Right atrium auricular region (tissue), 2 donors: Measurements from ENCODE around the gene ETV5. TPM values are rescaled to one million over a fixed set of nuclear protein-coding genes. Genes with fewer than 3 reads are reported as not detected.

ENCODE experiments used
- DNase-seq: peaks from one replicate; pipeline ENCODE4 v3.0.0-alpha.2; 2019; ENCODE audit warnings: low spot score
- H3K27ac ChIP-seq, 2 donors: fragments of 200-600 bp; sonication (generic); 1 replicate in 1 of 2; 2 replicates in 1 of 2; pipeline ENCODE4 v1.5.1; 2016 to 2019
- H3K27me3 ChIP-seq, 2 donors: fragments of 200-600 bp; sonication (generic); one replicate each; pipeline versions ENCODE4 v1.5.1 to v1.6.0; 2017 to 2019
- H3K36me3 ChIP-seq: fragments of 200-600 bp; sonication (generic); one replicate; pipeline ENCODE4 v1.5.1; 2016
- H3K4me1 ChIP-seq, 2 donors: fragments of 200-600 bp; sonication (generic); one replicate each; pipeline versions ENCODE4 v1.5.1 to v1.6.0; 2017 to 2019
- H3K4me3 ChIP-seq, 2 donors: fragments of 200-600 bp; sonication (generic); 1 replicate in 1 of 2; 2 replicates in 1 of 2; pipeline ENCODE4 v1.5.1; 2017 to 2019; ENCODE audit warnings: mild to moderate bottlenecking in 1 of 2, moderate library complexity in 1 of 2
- H3K9me3 ChIP-seq, 2 donors: fragments of 200-600 bp; sonication (generic); one replicate each; pipeline ENCODE4 v1.5.1; 2019
- CTCF ChIP-seq, 2 donors: fragments of 200-600 bp; sonication (generic); IDR thresholded peaks; one replicate each; pipeline ENCODE4 v1.5.1; 2019; ENCODE audit warnings: antibody characterized with exemption in 2 of 2
- total RNA-seq, 2 donors: library from RNA; depleted of rRNA; stranded (reverse); fragments of >200 nt; gene quantifications; one replicate each; pipeline ENCODE4 v1.1.0, GENCODE V29; 2016

ETV5 gene
- total RNA-seq, 2 donors from 2014 or later: 22.8 to 28.7 TPM

- peaks cover 52% of the 10 kb centered on the region for H3K36me3 ChIP-seq
- H3K9me3 ChIP-seq: no peaks in the 10 kb centered on the region
- no peak overlapping the region for H3K4me3 ChIP-seq
- no peak for DNase-seq
- TF ChIP-seq CTCF (IDR thresholded peaks at IDR 0.05): no peak
- no peak overlapping the region for H3K27ac ChIP-seq
- no peaks in the 10 kb centered on the region for H3K4me1 ChIP-seq
- no peaks in the 10 kb centered on the region for H3K27me3 ChIP-seq
Observed at GRCh38 chr3:186052096-186052840, 56.6 kb downstream of the ETV5 start.

GRCh38 chr3:186049001-186049400 lies 59.9 kb downstream of the ETV5 start:
- Histone ChIP-seq H3K4me3 (no peak overlapping the region), H3K4me1 (no peaks in the 10 kb centered on the region), H3K36me3 (peaks cover 52% of the 10 kb centered on the region), H3K27ac (no peak overlapping the region), H3K9me3 (no peaks in the 10 kb centered on the region), H3K27me3 (no peaks in the 10 kb centered on the region)
- TF ChIP-seq CTCF (IDR thresholded peaks at IDR 0.05): no peak
- DNase-seq: no peak

GRCh38 chr3:186048119-186048518 lies 60.8 kb downstream of the ETV5 start:
- Histone ChIP-seq H3K27ac (no peak overlapping the region), H3K4me3 (no peak overlapping the region), H3K27me3 (no peaks in the 10 kb centered on the region), H3K4me1 (no peaks in the 10 kb centered on the region), H3K36me3 (peaks cover 52% of the 10 kb centered on the region), H3K9me3 (no peaks in the 10 kb centered on the region)
- no peak for TF ChIP-seq CTCF (IDR thresholded peaks at IDR 0.05)
- DNase-seq: no peak

GRCh38 chr3:186046838-186047237 lies 62.1 kb downstream of the ETV5 start:
- Histone ChIP-seq H3K36me3 (peaks cover 47% of the 10 kb centered on the region), H3K27me3 (no peaks in the 10 kb centered on the region), H3K9me3 (no peaks in the 10 kb centered on the region), H3K4me1 (no peaks in the 10 kb centered on the region), H3K4me3 (no peak overlapping the region), H3K27ac (no peak overlapping the region)
- TF ChIP-seq CTCF (IDR thresholded peaks at IDR 0.05): no peak
- DNase-seq: no peak

- Histone ChIP-seq H3K4me3 (no peak overlapping the region), H3K27ac (no peak overlapping the region), H3K36me3 (peaks cover 29% of the 10 kb centered on the region), H3K27me3 (no peaks in the 10 kb centered on the region), H3K4me1 (no peaks in the 10 kb centered on the region), H3K9me3 (no peaks in the 10 kb centered on the region)
- DNase-seq: no peak
- TF ChIP-seq CTCF (IDR thresholded peaks at IDR 0.05): no peak
Observed at GRCh38 chr3:186044968-186045367, 63.9 kb downstream of the ETV5 start.

GRCh38 chr3:186044427-186044826 lies 64.5 kb downstream of the ETV5 start:
- no peak for TF ChIP-seq CTCF (IDR thresholded peaks at IDR 0.05)
- Histone ChIP-seq H3K27me3 (no peaks in the 10 kb centered on the region), H3K27ac (no peak overlapping the region), H3K9me3 (no peaks in the 10 kb centered on the region), H3K4me3 (no peak overlapping the region), H3K4me1 (no peaks in the 10 kb centered on the region), H3K36me3 (peaks cover 24% of the 10 kb centered on the region)
- no peak for DNase-seq
